H1 (cell line): Measurements from ENCODE around the gene SIK3. TPM values are rescaled to one million over a fixed set of nuclear protein-coding genes. Genes with fewer than 3 reads are reported as not detected.

Source experiments
- polyA plus RNA-seq, 7 experiments: library from polyadenylated mRNA; depleted of rRNA in 3 of 7; stranded (reverse) in 5 of 7; unstranded in 2 of 7; fragments of >200 nt in 5 of 7; fragments of 200-250 nt in 2 of 7; gene quantifications; 1 replicate in 5 of 7; 2 replicates in 1 of 7; 4 replicates in 1 of 7; pipeline versions ENCODE4 v1.2.1 to v1.2.3, GENCODE V29; 2011 to 2013; ENCODE audit warnings: missing spikeins in 2 of 7, mixed read lengths in 2 of 7
- total RNA-seq: library from RNA; stranded (reverse); fragmentation: NEBNext Ultra II Directional; extraction: Animal tissue kit (Norgen Biotek cat#: 25700); gene quantifications from 2 replicates; pipeline ENCODE4 v1.2.1, GENCODE V29; 2021
- TF ChIP-seq, protein P1 (sequence below), 3 experiments: IDR thresholded peaks; 1 replicate in 2 of 3; 2 replicates in 1 of 3; pipeline versions ENCODE4 v1.5.1 to v1.6.1; 2011; ENCODE audit warnings: low read length in 3 of 3, mild to moderate bottlenecking in 3 of 3, inconsistent platforms in 2 of 3, low read depth in 1 of 3, moderate library complexity in 1 of 3; ENCODE audit not compliant: insufficient read depth in 1 of 3; ENCODE audit errors: control extremely low read depth in 1 of 3

The SIK3 gene
- total and polyA plus RNA-seq, 2 of the 8 experiments (the other 6 are each of a cell fraction or from before 2014, with no cell fraction given) = 19.9 to 32.1 TPM

DNA sequence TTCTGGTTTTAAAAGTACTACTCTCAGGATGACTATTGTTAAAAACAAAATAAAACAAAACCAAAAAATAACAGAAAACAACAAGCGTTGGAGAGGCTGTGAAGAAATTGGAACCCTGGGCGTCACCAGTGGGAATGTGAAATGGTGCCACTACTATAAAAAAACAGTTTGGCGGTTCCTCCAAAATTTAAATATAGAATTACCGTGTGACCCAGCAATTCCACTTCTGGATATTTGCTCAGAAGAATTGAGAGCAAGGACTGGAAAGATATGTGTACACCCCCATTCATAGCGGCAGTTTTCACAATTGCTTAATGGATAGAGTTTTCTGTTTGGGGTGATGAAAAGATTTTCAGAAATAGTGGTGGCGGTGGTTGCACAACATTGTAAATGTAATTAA is 283.7 kb downstream of the SIK3 start (continued):
- TF ChIP-seq, protein P1, sequence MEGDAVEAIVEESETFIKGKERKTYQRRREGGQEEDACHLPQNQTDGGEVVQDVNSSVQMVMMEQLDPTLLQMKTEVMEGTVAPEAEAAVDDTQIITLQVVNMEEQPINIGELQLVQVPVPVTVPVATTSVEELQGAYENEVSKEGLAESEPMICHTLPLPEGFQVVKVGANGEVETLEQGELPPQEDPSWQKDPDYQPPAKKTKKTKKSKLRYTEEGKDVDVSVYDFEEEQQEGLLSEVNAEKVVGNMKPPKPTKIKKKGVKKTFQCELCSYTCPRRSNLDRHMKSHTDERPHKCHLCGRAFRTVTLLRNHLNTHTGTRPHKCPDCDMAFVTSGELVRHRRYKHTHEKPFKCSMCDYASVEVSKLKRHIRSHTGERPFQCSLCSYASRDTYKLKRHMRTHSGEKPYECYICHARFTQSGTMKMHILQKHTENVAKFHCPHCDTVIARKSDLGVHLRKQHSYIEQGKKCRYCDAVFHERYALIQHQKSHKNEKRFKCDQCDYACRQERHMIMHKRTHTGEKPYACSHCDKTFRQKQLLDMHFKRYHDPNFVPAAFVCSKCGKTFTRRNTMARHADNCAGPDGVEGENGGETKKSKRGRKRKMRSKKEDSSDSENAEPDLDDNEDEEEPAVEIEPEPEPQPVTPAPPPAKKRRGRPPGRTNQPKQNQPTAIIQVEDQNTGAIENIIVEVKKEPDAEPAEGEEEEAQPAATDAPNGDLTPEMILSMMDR (IDR thresholded peaks at IDR 0.05; ENCODE audit: control extremely low read depth in 1 of 3, insufficient read depth in 1 of 3, low read depth in 1 of 3, low read length in 3 of 3) = no peak
